HG02763 (cell line): ENCODE measurements around the gene OR1A2.
"Not testable (repeated sequence)": the region's sequence is repeated elsewhere in the genome, so short reads cannot be mapped to it uniquely, and the experiment has no call there.

Experiments used
- ATAC-seq: cut with Tn5 transposase; IDR thresholded peaks from one replicate; pipeline ENCODE4 v1.9.1; 2021; ENCODE audit warnings: mild to moderate bottlenecking, moderate library complexity; ENCODE audit not compliant: unreplicated experiment

The OR1A2 gene

GRCh38 chr17:3197219-3197618 is at the start of gene OR1A2:
Gene OR1A2 (plus strand): TSS chr17:3197519. CDS start chr17:3197519, 0 bp downstream.
- no peak for ATAC-seq

DNA sequence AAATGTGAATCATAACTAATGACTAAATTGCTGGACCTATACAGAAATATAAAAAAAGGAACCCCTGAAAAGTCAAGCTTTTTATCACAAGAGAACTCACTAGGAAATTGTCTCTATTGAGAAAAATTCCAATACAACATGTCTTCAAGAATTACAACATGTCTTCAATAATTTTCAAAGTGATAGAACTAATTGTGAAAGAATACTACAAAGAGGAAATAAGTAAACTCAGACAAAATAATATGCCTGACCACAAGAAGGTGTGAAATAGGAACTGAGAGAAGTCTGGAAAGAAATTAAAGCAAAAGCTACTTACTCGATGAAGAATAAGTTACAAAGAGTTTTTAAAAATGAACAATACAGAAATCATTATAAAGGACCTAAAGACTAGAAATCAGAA is 40.1 kb upstream of the OR1A2 start:
- ATAC-seq: no peak

DNA sequence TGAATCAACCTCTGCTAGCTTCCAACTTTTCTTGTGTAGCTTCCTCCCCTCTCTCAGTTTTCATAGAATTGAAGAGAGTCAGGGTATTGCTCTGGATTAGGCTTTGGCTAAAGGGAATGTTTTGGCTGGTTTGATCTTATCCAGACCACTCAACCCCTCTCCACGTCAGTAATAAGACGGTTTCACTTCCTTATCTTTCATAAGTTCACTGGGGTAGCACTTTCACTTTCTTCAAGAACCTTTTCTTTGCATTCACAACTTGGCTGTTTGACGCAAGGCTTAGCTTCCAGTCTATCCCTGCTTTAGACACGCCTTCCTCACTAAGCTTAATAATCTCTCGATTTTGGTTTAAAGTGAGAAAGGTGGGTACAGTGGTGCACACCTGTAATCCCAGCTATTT is 29.7 kb upstream of the OR1A2 start:
- ATAC-seq: no peak

- no peak for ATAC-seq
Measured at GRCh38 chr17:3189961-3190360, 7.4 kb upstream of the OR1A2 start.

DNA sequence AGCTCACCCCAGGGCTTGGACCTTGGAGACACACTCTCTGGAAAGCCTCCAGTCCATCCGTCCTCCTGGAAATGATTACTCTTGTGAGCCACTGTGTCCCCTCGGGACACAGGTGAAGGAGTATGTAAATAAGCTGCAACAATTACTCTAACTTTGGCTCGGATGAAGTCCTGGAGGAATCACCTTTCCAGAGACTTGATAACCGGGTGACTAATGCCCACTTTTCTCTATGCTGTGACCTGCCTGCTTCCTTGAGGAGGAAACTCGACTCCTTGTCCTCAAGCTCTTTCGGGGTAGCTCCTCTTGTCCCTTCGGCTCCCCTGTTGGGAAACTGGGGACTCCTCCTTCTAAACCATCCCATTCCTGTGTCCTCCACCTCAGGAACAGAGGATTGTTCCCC is 10.0 kb downstream of the OR1A2 start, which contains the start of gene OR1A1:
Gene OR1A1 (plus strand): TSS at position 301 of the 400 bp plus-strand sequence. CDS start 7,954 bp downstream, outside the sequence.
- no peak for ATAC-seq

- no peak for ATAC-seq
Measured at GRCh38 chr17:3208484-3208883, 11.2 kb downstream of the OR1A2 start.

- ATAC-seq: no peak
Measured at GRCh38 chr17:3213001-3213400, 15.7 kb downstream of the OR1A2 start.

DNA sequence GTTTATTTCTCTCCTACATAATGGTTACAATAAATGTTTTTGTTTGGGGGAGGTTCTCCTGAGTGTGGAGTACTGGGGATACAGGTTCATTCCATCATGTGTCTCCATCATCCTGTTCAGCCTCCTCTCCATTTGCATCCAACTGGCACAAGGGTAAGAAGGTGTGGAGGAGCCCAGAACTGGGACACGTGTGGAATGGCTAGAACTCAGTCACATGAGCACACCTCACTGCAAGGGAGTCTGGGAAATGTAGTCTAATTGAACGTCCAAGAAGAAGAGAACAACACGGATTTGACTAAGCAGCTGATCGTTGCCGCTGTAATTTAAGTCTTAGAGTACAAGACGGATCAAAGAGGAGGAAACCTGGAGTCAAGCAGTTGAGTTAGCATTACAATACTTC is 16.3 kb downstream of the OR1A2 start:
- ATAC-seq: no peak

DNA sequence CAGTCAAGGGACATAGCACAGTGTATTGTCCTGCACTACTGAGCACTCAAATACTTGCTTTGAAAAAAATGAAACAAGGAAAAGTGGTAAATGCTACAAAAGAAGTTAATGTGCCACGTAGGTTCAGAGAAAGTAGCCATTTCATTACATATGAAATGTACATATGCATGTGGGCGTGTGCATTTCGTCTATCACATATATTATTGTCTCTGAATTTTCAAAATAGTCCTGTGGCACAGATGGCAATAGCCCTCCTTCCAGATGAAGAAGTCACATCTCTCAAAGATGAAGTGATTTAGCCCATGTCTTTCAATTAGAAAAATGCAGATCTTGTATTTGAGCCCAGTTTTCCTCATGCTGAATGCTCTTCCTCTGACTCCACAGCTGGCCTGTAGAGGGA is 22.7 kb downstream of the OR1A2 start:
- ATAC-seq: not testable (repeated sequence)

GRCh38 chr17:3221850-3222249 is 24.5 kb downstream of the OR1A2 start:
- ATAC-seq: no peak

DNA sequence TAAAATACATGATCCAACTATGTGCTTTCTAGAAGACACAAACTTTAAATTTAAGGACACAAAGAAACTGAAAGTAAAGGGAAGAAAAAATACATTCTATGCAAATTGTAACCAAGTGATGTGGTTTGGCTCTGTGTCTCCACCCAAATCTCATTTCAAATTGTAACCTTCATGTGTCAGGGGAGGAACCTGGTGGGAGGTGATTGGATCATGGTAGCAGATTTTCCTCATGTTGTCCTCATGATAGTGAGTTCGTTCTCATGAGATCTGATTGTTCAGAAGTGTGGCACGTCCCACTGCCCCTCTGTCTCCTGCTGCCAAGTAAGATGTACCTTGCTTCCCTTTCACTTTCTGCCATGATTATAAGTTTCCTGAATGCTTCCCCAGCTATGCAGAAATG is 25.2 kb downstream of the OR1A2 start:
- ATAC-seq: no peak

DNA sequence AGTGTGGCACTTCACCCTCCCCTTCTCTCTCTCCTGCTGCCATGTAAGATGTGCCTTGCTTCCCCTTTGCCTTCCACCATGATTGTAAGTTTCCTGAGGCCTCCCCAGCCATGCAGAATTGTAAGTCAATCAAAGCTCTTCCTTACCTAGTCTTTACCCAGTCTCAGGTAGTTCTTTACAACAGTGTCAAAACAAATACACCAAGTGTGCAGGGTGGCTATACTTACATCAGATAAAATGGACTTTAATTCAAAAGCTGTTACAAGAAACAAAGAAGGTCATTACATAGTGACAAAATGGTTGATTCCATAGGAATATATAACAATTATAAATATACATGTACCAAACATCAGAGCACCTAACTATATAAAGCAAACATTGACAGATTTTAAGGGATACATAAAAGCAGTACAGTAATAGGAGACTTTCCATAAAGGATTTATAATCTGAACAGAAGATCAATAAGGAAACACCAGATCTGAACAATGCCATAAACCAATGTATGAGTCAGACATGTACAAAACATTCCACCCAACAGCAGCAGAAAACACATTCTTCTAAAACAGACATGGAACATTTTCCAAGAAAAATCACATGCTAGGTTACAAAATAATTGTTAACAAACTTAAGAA is 27.5 kb downstream of the OR1A2 start:
- not testable (repeated sequence) for ATAC-seq

- ATAC-seq: not testable (repeated sequence)
Measured at GRCh38 chr17:3232300-3232699, 35.0 kb downstream of the OR1A2 start.

GRCh38 chr17:3238685-3239084 is 41.4 kb downstream of the OR1A2 start:
- ATAC-seq: not testable (repeated sequence)

DNA sequence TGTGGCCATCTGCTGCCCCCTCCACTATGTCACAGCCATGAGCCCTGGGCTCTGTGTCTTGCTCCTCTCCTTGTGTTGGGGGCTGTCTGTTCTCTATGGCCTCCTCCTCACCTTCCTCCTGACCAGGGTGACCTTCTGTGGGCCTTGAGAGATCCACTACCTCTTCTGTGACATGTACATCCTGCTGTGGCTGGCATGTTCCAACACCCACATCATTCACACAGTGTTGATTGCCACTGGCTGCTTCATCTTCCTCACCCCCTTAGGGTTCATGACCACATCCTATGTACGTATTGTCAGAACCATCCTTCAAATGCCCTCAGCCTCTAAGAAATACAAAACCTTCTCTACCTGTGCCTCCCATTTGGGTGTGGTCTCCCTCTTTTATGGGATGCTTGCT is 43.7 kb downstream of the OR1A2 start:
- not testable (repeated sequence) for ATAC-seq

GRCh38 chr17:3244841-3245240 is 47.5 kb downstream of the OR1A2 start:
- not testable (repeated sequence) for ATAC-seq
